HFF-Myc (cell line): ENCODE results near the gene CHMP6.

Experiments used
- DNase-seq: peaks from one replicate; pipeline ENCODE4 v3.0.0-alpha.2; 2011; ENCODE audit warnings: low read depth; ENCODE audit errors: extremely low read depth
- H3K4me3 ChIP-seq: replicated peaks from 2 replicates; pipeline ENCODE4 v1.5.1; 2011; ENCODE audit warnings: low read depth, mild to moderate bottlenecking, control low read depth, low read length
- CTCF ChIP-seq: IDR thresholded peaks from 2 replicates; pipeline ENCODE4 v1.5.1; 2012; ENCODE audit warnings: mild to moderate bottlenecking, low read depth, low read length, control low read depth; ENCODE audit errors: missing control alignments

CHMP6 gene

GRCh38 chr17:80982426-80982974, 9.1 kb upstream of the CHMP6 start:
- no peak for DNase-seq

GRCh38 chr17:80983545-80983944, 8.1 kb upstream of the CHMP6 start:
- H3K4me3 ChIP-seq, result no peak overlapping the region
- no peak for DNase-seq
- TF ChIP-seq CTCF, result no peak

More at GRCh38 chr17:80982426-80982974, 9.1 kb upstream of the CHMP6 start:
- TF ChIP-seq CTCF, result no peak
- no peak overlapping the region for H3K4me3 ChIP-seq

- peak; percentile 13 for TF ChIP-seq CTCF
- DNase-seq, result peak; percentile 63
- no peak overlapping the region for H3K4me3 ChIP-seq
Measured at GRCh38 chr17:80984749-80985148, 6.9 kb upstream of the CHMP6 start.

GRCh38 chr17:80986046-80986445, 5.6 kb upstream of the CHMP6 start:
- TF ChIP-seq CTCF, result no peak
- DNase-seq, result no peak

GRCh38 chr17:80986816-80987475, 4.7 kb upstream of the CHMP6 start:
- DNase-seq, result no peak
- no peak for TF ChIP-seq CTCF

More at GRCh38 chr17:80986046-80986445, 5.6 kb upstream of the CHMP6 start:
- H3K4me3 ChIP-seq, result no peak overlapping the region

GRCh38 chr17:80987941-80988461, 3.6 kb upstream of the CHMP6 start:
- no peak for TF ChIP-seq CTCF
- H3K4me3 ChIP-seq, result no peak overlapping the region
- DNase-seq, result no peak

More at GRCh38 chr17:80986816-80987475, 4.7 kb upstream of the CHMP6 start:
- no peak overlapping the region for H3K4me3 ChIP-seq
